Choroid plexus epithelial cell (primary cell): ENCODE data around the gene UPK3A.

Source experiments
- DNase-seq: peaks from one replicate; pipeline ENCODE4 v3.0.0-alpha.2; 2010; ENCODE audit warnings: low read depth
- H3K4me3 ChIP-seq: 2 replicates; pipeline ENCODE4 v1.5.1; 2011; ENCODE audit warnings: low read depth, mild to moderate bottlenecking, control low read depth, low read length, moderate library complexity
- CTCF ChIP-seq: conservative IDR thresholded peaks from 2 replicates; pipeline ENCODE4 v1.5.1; 2011; ENCODE audit warnings: low read depth, mild to moderate bottlenecking, control low read depth, inconsistent platforms, low read length, moderate library complexity

Gene UPK3A

GRCh38 chr22:45334068-45334467 is 49.3 kb downstream of the UPK3A start:
- H3K4me3 ChIP-seq, result no peak overlapping the region
- no peak for TF ChIP-seq CTCF
- DNase-seq, result no peak

- no peak overlapping the region for H3K4me3 ChIP-seq
- DNase-seq, result no peak
- TF ChIP-seq CTCF, result no peak
Observed at GRCh38 chr22:45334528-45334927, 49.8 kb downstream of the UPK3A start.

- peak; percentile 25 for TF ChIP-seq CTCF
- H3K4me3 ChIP-seq, result no peak overlapping the region
- DNase-seq, result peak; percentile 14
Observed at GRCh38 chr22:45335021-45335818, 50.5 kb downstream of the UPK3A start.

GRCh38 chr22:45335854-45336522 is 51.2 kb downstream of the UPK3A start:
- TF ChIP-seq CTCF, result no peak
- no peak for DNase-seq
- H3K4me3 ChIP-seq, result no peak overlapping the region

- H3K4me3 ChIP-seq, result no peak overlapping the region
- no peak for TF ChIP-seq CTCF
- DNase-seq, result no peak
Observed at GRCh38 chr22:45336971-45337431, 52.3 kb downstream of the UPK3A start.

- no peak for DNase-seq
- TF ChIP-seq CTCF, result no peak
- H3K4me3 ChIP-seq, result no peak overlapping the region
Observed at GRCh38 chr22:45337536-45337935, 52.8 kb downstream of the UPK3A start.
